Erythroblast (primary cell): ENCODE data around the gene GATA3.
A peak's percentile ranks its signal among the peaks of the same experiment; 100 is the strongest.

Experiments
- DNase-seq, 2 experiments: peaks; one replicate each; lab custom pipeline; 2025; lab: John Stamatoyannopoulos, UW
- GATA1 ChIP-seq: IDR thresholded peaks from 2 replicates; pipeline ENCODE4 v1.6.1; 2011; ENCODE audit warnings: low read depth, mild to moderate bottlenecking, control low read depth, low read length, moderate library complexity
- POLR2A ChIP-seq: IDR thresholded peaks from 2 replicates; pipeline ENCODE4 v1.6.1; 2011; ENCODE audit warnings: mild to moderate bottlenecking, low read length

The GATA3 gene

GRCh38 chr10:8051851-8052257 is 2.6 kb upstream of the GATA3 start:
- DNase-seq, result no peak
- TF ChIP-seq POLR2A, result no peak
- no peak for TF ChIP-seq GATA1

DNA sequence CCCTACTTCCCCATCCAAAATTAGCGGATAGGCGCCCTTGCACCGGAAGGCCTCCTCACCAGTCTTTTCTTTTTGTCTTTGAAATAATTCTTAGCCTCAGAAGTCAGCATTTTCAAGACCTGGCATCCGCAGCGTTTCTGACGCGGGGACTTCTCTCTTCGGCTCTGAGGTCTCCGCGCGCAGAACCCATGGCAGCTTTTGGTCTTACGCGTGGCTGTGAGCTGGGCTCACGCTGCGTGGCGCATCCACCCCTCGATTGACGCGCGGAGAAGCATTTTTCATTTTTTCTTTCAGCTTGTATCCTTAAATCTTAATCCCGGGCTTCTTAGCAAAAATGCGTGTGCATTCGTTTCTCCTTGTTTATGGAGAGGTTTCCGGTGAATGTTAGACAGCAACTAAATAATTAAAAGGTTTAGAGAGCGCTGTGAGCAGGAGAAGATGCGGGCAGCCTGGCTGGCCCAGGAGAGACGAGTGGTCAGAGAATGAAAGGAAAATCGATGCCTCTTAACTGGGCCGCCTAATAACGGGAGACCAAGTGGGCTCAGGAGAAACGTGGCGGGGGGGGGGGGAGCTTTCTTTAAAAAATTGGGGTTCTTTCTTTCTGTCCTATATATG is 2.0 kb upstream of the GATA3 start:
- peak in 1 of 2 experiments; percentile 18 for DNase-seq
- no peak for TF ChIP-seq POLR2A
- no peak for TF ChIP-seq GATA1

DNA sequence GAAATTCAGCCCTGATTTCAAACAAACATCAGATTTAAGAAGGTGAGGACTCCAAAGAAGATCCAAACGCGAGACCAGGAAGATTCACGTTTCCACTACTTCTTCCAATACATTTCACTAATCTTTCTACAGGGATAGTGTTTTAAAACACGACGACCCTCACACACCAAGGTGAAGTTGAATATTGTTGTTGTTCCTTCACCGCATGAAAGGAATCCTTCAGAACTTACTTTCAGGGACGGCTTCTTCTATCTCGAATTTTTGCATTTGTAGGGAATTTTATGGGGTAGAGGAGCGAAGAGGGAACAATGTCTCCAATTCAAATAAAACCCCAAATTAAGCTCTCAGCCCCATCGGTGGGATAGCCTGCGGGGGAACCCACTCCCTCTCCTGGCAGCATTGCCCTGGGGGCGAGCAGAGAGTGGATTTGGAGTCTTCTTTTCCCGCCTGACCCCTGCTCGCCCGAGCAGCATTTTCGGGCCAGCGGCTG is 1.5 kb upstream of the GATA3 start:
- peak in 1 of 2 experiments; percentile 43 for DNase-seq
- TF ChIP-seq POLR2A (no peak), GATA1 (no peak)

DNA sequence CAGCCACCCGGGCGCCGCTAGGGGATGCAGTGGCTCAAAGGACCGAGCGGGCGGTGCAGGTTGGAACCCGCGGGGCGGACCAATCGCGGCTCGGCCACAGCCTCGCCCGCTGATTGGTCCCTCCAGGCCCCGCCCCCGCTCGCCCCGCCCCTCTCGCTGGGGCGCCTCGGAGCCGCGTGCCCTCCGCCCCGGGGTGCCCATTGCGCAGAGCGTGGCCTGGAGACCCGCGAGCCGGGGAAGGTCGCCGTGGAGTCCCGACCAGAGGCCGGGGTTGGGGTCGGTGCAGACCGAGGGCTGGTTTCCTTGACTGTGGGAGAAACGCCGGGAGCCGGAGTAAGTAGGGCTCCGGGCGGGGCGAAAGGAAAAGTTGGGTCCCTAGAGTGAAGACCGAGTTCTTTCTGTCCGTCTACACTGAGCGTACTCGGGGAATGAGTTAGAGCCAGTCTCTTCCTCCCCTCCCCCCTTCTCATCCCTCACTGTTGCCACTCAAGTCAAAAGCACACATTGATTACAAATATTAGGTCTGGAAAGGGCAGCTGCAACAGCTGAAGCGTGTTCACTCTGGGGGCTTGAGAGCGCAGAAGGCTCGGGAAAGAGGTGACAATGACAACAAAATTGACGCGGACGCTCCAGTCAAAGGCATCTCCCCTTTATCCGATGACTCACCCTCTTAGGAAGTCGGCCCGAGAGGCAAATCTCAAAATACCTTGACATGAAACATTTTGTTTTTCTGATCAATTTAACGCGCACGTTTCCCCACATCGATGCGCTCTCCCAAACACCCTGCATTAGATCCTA is 843 bp upstream of the GATA3 start:
- TF ChIP-seq GATA1 (no peak), POLR2A (no peak)
- DNase-seq, result peak; percentile 89 to 93

- no peak for DNase-seq
- TF ChIP-seq POLR2A (no peak), GATA1 (no peak)
These were observed 319 bp upstream of the GATA3 start for GRCh38 chr10:8054244-8054493.

- TF ChIP-seq GATA1 (no peak), POLR2A (no peak)
- DNase-seq, result no peak
These were observed 1.2 kb downstream of the GATA3 start for GRCh38 chr10:8055420-8056349.

DNA sequence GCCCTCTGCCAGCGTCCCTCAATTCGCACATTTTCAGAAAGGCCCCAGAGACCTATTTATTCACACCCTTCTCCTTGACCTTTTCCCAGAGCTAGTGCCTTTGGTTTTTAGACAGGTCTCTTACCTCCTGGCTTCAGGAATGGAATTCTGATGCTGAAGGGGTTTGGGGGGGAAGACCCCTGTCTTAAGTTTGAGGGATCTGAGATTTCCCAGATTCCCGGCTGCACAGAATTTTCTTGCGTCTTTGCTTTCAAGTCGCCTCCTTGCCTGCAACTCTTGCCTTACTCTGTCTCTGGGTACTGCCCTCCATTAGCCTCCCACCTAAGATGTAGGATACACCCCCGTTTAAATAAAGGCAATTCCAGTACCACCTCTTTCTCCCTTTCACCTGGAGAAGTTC is 1.9 kb downstream of the GATA3 start:
- no peak for TF ChIP-seq GATA1
- DNase-seq, result no peak

DNA sequence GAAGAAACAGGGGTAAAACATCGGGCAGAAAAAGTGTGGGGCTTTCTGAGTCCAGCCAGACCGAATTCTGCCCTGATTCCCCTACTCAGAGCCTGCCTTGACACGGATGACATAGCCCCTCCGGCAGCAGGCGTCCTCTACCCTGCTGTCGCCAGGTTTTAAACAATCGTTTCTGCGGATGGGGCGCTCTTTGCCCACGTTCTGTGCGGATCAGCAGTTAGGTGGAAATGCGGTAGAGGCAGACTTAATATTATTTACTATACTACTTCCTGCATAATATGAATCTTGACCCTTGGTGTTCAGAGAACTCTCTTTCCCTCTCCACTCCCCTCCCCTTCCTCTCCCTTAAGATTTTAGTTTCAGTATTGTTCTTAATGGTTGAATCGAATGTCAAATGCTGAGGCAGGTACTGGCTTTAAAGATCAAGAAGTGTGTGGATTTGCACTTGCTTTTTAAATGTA is 2.4 kb downstream of the GATA3 start:
- DNase-seq, result no peak
- TF ChIP-seq POLR2A, result no peak

DNA sequence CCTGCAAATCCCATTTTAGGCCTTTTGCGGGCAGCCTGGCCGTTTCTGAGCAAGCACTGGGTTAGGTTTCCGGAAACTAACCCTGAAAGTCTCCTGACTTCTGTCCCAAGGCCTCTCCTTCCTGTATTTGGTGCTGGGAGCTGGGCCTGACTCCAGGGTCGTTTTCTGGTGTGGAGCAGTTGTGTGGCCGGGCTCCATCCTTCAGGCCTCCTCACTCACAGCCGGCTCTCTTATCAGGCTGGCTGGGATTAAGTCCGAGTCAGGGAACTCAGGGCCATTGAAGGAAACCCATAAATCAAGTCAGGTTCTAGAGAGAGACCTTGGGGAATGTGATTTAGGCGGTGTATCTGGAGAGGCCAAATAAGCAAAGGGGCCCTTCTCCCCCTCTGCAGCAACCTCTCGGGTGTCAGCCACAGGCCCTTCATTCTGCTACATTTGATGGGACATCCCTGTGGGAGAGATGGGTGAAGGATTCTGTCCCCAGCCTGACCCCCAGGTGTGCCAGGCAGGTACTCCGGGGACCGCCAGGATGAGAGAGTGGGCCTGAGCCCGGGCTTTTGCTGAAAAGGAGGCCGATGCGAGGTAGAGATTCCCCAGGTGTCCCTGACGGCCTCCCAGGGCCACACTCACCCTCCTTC is 3.3 kb downstream of the GATA3 start:
- no peak for DNase-seq
- no peak for TF ChIP-seq POLR2A
- no peak for TF ChIP-seq GATA1

GRCh38 chr10:8058274-8059111 is 4.0 kb downstream of the GATA3 start:
- no peak for DNase-seq
- TF ChIP-seq POLR2A (no peak), GATA1 (no peak)

DNA sequence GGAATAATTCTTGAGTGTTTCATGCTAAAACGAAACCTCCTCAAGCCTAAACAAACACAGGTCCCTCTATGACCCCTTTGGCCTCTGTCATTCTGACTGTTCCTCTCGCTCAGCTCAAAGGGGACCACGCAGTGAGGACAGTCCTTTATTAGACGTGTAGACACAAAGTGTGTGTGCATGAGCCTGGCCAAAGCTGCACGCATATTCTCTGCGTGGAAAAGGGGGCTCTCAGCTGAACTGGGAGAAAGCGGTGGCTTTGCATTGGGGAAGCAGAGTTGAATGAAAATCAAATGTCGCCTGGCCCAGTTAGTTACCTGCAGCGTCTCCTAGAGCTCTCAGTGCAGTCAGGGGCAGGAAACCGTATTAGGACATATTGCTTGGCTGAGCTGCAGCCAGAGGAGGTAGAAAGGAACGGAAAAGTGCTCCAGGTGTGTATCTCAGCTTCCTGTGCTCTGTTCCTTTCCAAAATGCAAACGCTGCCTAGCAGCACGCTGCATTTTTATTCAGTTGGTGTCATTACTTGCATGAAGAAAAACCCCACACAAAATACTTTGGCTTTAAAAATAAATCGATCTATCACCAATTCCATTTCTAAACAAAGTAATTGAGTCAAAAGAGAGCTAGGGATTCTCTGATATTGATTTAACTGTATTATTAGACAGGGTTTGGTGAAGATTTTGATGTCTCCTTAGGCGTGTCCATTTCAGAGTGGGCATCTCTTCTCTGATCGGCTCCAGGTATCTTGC is 4.9 kb downstream of the GATA3 start:
- no peak for DNase-seq
- TF ChIP-seq GATA1, result no peak
- no peak for TF ChIP-seq POLR2A

GRCh38 chr10:8060010-8060703 is 5.7 kb downstream of the GATA3 start:
- no peak for DNase-seq
- TF ChIP-seq GATA1 (no peak), POLR2A (no peak)
